GM12872 (cell line): Measurements from ENCODE around the gene MAS1.

ENCODE experiments used
- TF ChIP-seq, protein P1 (sequence below): IDR thresholded peaks from 3 replicates; pipeline ENCODE4 v1.5.1; 2011; ENCODE audit warnings: low read depth, mild to moderate bottlenecking, low read length, moderate library complexity; ENCODE audit not compliant: insufficient read depth

Gene MAS1

GRCh38 chr6:159933077-159933476 is 42.3 kb downstream of the MAS1 start:
- TF ChIP-seq, protein P1, sequence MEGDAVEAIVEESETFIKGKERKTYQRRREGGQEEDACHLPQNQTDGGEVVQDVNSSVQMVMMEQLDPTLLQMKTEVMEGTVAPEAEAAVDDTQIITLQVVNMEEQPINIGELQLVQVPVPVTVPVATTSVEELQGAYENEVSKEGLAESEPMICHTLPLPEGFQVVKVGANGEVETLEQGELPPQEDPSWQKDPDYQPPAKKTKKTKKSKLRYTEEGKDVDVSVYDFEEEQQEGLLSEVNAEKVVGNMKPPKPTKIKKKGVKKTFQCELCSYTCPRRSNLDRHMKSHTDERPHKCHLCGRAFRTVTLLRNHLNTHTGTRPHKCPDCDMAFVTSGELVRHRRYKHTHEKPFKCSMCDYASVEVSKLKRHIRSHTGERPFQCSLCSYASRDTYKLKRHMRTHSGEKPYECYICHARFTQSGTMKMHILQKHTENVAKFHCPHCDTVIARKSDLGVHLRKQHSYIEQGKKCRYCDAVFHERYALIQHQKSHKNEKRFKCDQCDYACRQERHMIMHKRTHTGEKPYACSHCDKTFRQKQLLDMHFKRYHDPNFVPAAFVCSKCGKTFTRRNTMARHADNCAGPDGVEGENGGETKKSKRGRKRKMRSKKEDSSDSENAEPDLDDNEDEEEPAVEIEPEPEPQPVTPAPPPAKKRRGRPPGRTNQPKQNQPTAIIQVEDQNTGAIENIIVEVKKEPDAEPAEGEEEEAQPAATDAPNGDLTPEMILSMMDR: no peak

GRCh38 chr6:159934181-159934580 is 43.4 kb downstream of the MAS1 start:
- TF ChIP-seq, protein P1: no peak

GRCh38 chr6:159935065-159935464 is 44.3 kb downstream of the MAS1 start:
- TF ChIP-seq, protein P1: no peak

- TF ChIP-seq, protein P1: no peak
These were observed 44.8 kb downstream of the MAS1 start for GRCh38 chr6:159935633-159936032.

DNA sequence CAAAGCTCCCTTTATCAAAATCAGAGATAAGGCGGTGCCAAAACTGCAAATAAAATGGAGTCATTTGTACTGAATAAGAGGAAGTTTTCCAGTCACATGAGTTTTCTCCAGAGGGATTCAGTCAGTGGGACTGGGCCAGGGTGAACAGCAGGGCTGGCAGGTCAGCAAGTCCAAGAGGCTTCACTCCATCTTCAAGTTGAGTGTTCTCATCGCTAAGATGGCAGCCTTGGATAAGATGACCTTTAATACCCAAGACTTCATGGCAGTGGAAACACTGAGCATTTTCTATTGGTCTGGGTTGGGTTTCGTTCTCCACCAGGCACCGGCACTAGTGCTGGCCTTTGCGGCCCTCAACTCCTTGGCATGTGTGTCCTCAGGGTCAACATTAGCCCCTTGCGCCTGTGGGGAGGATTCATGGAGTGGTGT is 48.8 kb downstream of the MAS1 start:
- TF ChIP-seq, protein P1: no peak
